GM10266 (cell line): ENCODE data around the gene OSBPL9.

Experiments used
- DNase-seq: peaks from one replicate; pipeline ENCODE4 v3.0.0; 2012; ENCODE audit errors: extremely low spot score
- TF ChIP-seq, protein P1 (sequence below): IDR thresholded peaks from 2 replicates; pipeline ENCODE4 v1.5.1; 2012; ENCODE audit warnings: mild to moderate bottlenecking, low read depth; ENCODE audit not compliant: control insufficient read depth, insufficient read depth; ENCODE audit errors: missing control alignments

OSBPL9 gene

GRCh38 chr1:51628715-51629590, 12.1 kb downstream of the OSBPL9 start:
- TF ChIP-seq, protein P1, sequence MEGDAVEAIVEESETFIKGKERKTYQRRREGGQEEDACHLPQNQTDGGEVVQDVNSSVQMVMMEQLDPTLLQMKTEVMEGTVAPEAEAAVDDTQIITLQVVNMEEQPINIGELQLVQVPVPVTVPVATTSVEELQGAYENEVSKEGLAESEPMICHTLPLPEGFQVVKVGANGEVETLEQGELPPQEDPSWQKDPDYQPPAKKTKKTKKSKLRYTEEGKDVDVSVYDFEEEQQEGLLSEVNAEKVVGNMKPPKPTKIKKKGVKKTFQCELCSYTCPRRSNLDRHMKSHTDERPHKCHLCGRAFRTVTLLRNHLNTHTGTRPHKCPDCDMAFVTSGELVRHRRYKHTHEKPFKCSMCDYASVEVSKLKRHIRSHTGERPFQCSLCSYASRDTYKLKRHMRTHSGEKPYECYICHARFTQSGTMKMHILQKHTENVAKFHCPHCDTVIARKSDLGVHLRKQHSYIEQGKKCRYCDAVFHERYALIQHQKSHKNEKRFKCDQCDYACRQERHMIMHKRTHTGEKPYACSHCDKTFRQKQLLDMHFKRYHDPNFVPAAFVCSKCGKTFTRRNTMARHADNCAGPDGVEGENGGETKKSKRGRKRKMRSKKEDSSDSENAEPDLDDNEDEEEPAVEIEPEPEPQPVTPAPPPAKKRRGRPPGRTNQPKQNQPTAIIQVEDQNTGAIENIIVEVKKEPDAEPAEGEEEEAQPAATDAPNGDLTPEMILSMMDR: no peak
- DNase-seq: no peak

DNA sequence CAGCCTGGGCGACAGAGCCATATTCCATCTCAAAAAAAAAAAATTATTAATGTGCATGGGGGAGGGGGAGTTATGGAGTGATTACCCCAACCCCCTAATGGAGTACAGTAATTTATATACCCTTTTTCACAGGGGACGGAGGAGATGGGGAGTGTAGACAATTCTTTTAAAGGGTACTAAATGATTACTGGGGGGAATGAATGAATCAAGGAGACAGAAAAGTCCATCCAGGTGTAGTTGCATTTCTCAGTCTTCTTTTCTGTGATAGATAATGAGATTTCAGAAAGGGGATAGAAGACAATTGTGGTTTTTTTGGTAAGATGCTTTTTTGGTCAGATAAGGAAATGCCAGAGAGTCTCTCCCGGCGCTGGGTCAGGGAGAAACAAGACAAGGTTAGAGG, 13.0 kb downstream of the OSBPL9 start:
- TF ChIP-seq, protein P1: no peak
- no peak for DNase-seq

DNA sequence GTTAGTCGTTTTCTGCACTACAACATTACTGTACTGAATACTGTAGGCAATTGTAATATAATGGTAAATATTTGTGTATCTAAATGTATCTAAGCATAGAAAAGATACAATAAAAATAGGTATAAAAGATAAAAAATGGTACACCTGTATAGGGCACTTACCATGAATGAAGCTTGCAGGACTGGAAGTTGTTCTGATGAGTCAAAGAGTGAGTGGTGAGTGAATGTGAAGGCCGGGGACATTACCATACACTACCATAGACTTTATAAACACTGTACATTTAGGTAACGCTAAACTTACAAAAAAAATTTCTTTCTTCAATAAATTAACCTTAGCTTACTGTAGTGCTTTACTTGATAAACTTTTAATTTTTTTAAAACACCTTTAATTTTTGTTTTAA, 13.5 kb downstream of the OSBPL9 start:
- TF ChIP-seq, protein P1: no peak
- DNase-seq: no peak

- TF ChIP-seq, protein P1: no peak
- no peak for DNase-seq
Measured at GRCh38 chr1:51630922-51631321, 14.0 kb downstream of the OSBPL9 start.

DNA sequence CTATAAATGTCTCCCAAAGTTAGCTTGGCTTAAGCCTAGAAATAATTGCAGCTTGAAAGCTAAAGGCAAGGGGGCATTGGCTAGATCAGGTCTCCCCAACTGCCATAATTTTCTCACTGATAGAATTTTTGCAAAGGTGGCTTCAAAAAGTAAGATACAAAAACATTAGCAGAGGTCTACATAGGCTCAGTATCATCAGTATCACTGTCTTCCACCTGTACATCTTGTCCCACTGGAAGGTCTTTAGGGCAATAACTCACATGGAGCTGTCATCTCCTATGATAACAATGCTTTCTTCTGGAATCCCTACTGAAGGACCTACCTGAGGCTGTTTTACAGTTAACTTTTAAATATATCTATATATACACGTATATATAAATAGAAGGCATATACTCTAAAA, 14.9 kb downstream of the OSBPL9 start:
- TF ChIP-seq, protein P1: no peak
- no peak for DNase-seq

GRCh38 chr1:51634618-51635017, 17.7 kb downstream of the OSBPL9 start:
- TF ChIP-seq, protein P1: no peak
- DNase-seq: no peak

DNA sequence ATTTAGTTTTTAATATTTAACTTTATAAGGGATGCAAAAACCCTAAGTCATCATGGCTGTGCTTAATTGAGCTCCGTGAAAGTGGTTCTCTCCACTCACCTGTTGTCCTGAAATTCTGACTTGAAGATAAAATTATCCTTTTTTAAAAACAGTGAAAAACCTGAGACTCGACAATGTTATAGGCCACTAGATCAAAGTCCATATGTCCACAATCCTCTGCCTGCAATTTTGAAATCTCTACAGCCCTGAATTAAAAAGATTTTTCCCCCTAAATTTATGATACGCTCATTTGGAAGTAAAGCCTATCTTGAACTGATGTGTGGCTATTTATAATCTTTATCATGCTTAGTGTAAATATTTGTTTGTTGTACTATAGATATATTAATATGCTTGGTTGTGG, 18.7 kb downstream of the OSBPL9 start:
- DNase-seq: no peak
- TF ChIP-seq, protein P1: no peak
